Medulla oblongata (tissue), 1 donor: Measurements from ENCODE around the gene DAAM1.

ENCODE experiments used
- DNase-seq: peaks from one replicate; pipeline ENCODE4 v3.0.0-alpha.2; 2015; ENCODE audit errors: extremely low spot score

Gene DAAM1

GRCh38 chr14:59188461-59189090, at the start of gene DAAM1:
Gene DAAM1 (plus strand): TSS chr14:59188667. CDS start chr14:59263478, 74,811 bp downstream.
- DNase-seq: peak; percentile 99

DNA sequence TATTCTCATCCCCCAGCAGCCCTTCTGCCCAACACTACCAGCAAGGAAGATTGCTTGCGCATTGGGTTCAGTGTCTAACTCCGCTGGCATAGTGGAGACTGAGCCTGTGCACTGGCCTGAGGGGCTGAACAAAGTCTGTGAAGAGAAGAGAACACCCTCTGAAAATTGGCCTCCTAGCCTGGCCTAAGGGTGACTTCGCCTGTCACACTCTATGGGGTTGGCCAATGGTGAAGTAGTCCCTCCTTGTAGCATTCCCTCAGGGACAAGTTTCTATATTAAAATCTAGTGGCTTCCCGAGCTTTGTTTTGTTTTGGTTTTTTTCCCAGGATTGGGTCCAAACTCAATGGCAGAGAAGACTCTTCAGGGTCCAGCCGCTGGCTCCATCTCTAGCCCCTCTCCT, 49.1 kb upstream of the DAAM1 start:
- DNase-seq: no peak

- no peak for DNase-seq
These were observed 48.2 kb upstream of the DAAM1 start for GRCh38 chr14:59140106-59140843.

DNA sequence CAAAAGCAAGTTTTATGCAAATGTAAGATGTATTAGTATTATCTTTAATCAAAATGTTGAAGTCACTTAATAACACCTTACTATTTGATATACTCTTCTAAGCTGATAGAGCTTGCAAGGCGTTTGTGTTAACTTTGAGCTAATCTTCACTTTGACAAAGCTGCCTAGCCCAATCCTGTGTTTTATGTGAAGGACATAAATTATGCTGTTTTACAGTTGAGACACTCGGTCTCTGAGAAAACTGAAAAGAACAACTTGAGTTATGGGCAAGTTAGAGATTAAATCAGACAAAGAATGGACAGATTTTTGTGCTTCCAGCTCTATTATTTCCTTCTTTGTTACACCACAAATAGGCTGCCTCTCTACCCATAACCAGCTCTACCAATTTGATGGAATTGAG, 42.0 kb upstream of the DAAM1 start:
- DNase-seq: no peak

- no peak for DNase-seq
These were observed 41.5 kb upstream of the DAAM1 start for GRCh38 chr14:59147007-59147406.

DNA sequence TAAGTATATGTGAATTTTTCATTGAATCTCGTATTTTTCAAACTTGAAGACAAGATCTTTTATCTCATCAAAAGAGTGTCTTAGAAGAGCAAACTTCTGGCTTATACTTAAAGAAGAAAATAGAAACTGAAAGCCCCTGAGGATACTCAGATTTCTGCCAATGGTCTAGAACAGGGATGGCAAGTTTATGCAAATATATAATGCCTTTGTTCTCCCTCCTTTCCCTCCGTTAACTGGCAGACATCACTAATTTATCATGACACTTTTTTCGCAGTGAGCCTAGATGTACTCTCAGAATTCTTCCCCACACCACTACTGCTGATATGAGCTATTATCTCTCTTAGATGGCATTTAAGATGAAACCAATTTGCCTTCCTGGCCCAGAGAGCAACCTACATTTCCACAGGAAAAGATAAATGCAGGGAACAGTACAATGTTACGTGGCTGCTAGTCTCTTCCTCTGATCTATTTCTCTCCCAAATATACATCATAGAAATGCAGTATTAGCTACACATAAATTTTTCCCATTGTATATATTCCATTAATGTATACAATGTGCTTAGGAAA, 40.0 kb upstream of the DAAM1 start:
- DNase-seq: no peak

DNA sequence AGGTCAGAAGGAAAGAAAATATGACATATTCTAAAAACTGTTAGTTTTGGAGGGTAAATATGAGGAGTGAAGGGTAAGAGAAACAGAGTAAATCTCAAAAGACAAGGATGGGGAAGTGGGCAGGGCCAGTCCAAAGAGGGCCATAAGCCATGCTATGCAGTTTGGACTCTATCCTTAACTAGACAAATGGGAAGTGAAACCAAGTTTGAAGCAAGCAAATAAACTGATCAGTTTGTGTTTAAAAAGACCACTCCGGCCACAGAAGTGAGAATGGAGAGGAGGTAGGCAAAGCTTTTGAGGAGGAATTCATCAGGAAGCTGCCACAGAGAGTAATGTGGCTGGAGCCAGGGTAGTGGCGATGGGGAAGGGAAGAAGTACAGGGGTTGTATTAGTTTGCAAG, 37.5 kb upstream of the DAAM1 start:
- peak; percentile 69 for DNase-seq

DNA sequence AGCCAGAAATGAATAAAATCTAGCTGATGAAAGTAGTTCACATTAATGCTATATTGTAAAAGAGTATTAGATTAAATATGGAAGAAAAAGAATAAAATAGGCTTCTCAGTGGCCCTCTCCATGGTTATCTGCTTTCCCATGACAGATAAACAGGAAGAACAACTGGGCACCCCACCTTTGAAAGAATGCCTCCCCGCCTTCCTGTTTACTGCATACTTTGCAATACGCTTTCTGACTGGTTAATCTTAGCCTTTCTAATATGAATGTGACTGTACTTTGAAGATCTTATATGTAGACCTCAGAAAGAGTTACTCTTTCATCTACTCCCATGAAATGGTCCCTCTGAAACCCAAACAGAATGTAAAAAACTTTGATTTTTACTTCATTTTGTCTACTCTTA, 34.1 kb upstream of the DAAM1 start:
- no peak for DNase-seq

GRCh38 chr14:59155886-59156285, 32.6 kb upstream of the DAAM1 start:
- no peak for DNase-seq

GRCh38 chr14:59159169-59159568, 29.3 kb upstream of the DAAM1 start:
- DNase-seq: no peak

DNA sequence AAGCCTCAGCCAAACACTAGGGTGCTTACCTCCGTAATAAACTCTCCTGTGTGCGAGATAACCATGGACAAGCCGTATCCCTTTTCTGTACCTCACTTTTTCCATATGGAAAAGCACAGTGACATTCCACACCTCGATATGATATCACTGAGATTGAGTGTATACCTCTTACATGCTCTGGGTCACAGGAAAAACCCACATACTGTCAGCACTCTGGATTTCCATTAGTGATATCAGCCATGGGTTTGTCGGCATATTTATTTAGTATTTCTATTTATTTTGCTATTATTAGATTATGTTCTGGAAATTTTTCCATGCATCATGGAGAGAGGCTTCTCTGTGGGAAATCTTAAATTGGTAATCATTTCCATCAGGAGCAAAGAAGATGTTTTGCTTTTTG, 28.0 kb upstream of the DAAM1 start:
- no peak for DNase-seq

GRCh38 chr14:59161561-59162175, 26.8 kb upstream of the DAAM1 start:
- DNase-seq: peak; percentile 17

DNA sequence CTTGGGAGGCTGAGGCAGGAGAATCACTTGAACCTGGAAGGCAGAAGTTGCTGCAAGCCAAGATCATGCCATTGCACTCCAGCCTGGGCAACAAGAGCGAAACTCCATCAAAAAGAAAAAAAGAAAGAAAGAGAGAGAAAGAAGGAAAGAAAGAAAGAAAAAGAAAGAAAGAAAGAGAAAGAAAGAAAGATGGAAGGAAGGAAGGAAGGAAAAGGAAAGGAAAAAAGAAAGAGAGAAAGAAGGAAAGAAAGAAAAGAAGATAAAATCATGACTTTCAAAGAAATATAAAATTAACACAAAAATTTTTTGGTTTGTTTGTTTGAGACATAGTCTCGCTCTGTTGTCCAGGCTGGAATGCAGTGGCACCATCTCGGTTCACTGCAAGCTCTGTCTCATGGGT, 22.2 kb upstream of the DAAM1 start:
- no peak for DNase-seq

GRCh38 chr14:59175404-59175803, 13.1 kb upstream of the DAAM1 start:
- no peak for DNase-seq

- no peak for DNase-seq
These were observed 11.7 kb upstream of the DAAM1 start for GRCh38 chr14:59176765-59177164.

GRCh38 chr14:59177262-59177661, 11.2 kb upstream of the DAAM1 start:
- no peak for DNase-seq

- no peak for DNase-seq
These were observed 6.7 kb upstream of the DAAM1 start for GRCh38 chr14:59181791-59182190.

DNA sequence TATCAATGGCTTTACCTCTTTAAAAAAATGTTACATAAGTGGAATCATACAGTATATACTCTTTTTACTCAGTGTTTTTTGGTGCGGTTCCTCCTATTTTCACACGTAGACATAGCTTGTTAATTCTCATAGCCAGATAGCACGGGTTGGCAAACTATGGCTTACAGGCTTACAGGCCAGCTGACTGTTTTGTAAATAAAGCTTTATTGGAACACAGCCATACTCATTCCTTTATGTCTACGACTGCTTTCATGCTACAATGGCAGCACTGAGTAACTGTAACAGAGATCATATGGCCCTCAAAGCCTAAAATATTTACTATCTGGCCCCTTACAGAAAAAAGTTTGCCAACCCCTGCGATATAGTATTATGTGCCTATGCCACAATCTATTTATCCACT, 5.8 kb upstream of the DAAM1 start:
- DNase-seq: no peak

DNA sequence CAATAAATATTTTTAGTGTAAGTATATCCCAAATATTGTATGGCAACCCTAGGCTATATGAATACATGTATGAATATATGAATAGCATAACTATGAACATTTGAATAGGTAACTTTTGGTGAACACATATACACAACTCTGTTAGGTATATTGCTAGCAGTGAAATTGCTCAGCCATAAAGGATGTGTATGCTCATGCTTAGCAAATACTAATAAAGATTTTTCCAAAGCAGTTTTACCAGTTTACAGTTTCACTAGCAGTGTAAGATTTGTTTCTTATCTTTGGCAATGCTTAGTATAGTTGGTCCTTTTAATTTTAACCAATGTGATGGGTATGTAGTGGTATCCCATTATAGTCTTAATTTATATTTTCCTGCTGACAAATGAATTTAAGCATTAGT, 5.3 kb upstream of the DAAM1 start:
- DNase-seq: no peak

DNA sequence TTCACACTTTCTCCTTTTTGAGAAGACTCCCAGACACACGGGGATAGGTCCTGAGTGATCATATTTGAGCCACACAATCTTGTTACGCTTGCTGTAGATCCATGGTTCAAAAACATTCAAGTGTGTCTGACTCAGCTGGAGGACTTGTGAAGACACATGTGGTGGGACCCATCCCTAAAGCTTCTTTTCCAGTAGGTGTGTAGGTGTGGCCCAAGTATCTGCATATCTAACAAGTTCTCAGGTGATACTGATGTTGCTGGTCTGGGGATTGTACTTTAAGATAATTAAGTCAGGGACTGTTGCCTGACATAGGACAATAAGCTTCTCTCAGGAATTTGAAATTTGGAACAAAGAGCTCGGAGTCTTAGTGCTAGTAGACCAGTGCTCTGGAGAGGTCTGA, 4.1 kb upstream of the DAAM1 start:
- DNase-seq: no peak

- no peak for DNase-seq
These were observed 2.8 kb upstream of the DAAM1 start for GRCh38 chr14:59185676-59186075.

DNA sequence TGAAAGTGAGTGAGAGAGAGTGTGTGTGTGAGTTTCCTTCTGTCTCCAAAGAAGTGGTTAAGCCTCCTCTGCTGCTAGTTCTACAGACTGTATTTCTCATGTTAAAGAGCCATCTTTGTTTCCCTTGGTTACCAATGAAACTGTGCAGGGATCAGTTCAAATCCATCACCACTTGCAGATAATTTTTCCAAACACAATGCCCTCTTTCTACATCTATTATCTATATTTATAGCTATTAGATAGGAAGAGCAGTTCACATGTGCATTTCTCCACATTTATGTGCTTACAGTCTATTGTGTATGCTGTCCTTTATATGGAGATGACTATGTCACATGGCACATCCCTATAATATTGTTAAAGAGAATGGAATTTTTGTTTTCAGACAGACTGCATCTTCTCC, 2.2 kb upstream of the DAAM1 start:
- DNase-seq: no peak

- no peak for DNase-seq
These were observed 1.3 kb upstream of the DAAM1 start for GRCh38 chr14:59187118-59187517.
